Measurements from ENCODE around the gene MDM4.
"Not testable (repeated sequence)": the region's sequence is repeated elsewhere in the genome, so short reads cannot be mapped to it uniquely, and the experiment has no call there.

The MDM4 gene

GRCh38 chr1:204514828-204515227 lies 1.4 kb upstream of the MDM4 start:
- no peak for DNase-seq (ENCODE audit: low read depth)

GRCh38 chr1:204517382-204517781 lies 1.2 kb downstream of the MDM4 start:
- not testable (repeated sequence) for DNase-seq (ENCODE audit: low read depth)

GRCh38 chr1:204520834-204521709 lies 4.9 kb downstream of the MDM4 start:
- no peak for DNase-seq (ENCODE audit: low read depth)

GRCh38 chr1:204521941-204522521 lies 5.8 kb downstream of the MDM4 start:
- not testable (repeated sequence) for DNase-seq (ENCODE audit: low read depth)

- DNase-seq (ENCODE audit: low read depth): no peak
Measured at GRCh38 chr1:204523605-204524215, 7.5 kb downstream of the MDM4 start.

GRCh38 chr1:204524986-204525385 lies 8.8 kb downstream of the MDM4 start:
- DNase-seq (ENCODE audit: low read depth): no peak

GRCh38 chr1:204528241-204528640 lies 12.0 kb downstream of the MDM4 start:
- no peak for DNase-seq (ENCODE audit: low read depth)

GRCh38 chr1:204528677-204529076 lies 12.5 kb downstream of the MDM4 start:
- no peak for DNase-seq (ENCODE audit: low read depth)

- DNase-seq (ENCODE audit: low read depth): no peak
Measured at GRCh38 chr1:204529371-204529895, 13.2 kb downstream of the MDM4 start.

- DNase-seq (ENCODE audit: low read depth): no peak
Measured at GRCh38 chr1:204530932-204531331, 14.7 kb downstream of the MDM4 start.

GRCh38 chr1:204532832-204533231 lies 16.6 kb downstream of the MDM4 start:
- DNase-seq (ENCODE audit: low read depth): no peak

GRCh38 chr1:204541626-204542025 lies 25.4 kb downstream of the MDM4 start:
- no peak for DNase-seq (ENCODE audit: low read depth)

GRCh38 chr1:204544321-204544720 lies 28.1 kb downstream of the MDM4 start:
- DNase-seq (ENCODE audit: low read depth): no peak

- no peak for DNase-seq (ENCODE audit: low read depth)
Measured at GRCh38 chr1:204545202-204545601, 29.0 kb downstream of the MDM4 start.

- no peak for DNase-seq (ENCODE audit: low read depth)
Measured at GRCh38 chr1:204545881-204546280, 29.7 kb downstream of the MDM4 start.

GRCh38 chr1:204548265-204548664 lies 32.1 kb downstream of the MDM4 start:
- DNase-seq (ENCODE audit: low read depth): no peak

- no peak for DNase-seq (ENCODE audit: low read depth)
Measured at GRCh38 chr1:204549313-204549712, 33.1 kb downstream of the MDM4 start.

- DNase-seq (ENCODE audit: low read depth): no peak
Measured at GRCh38 chr1:204550926-204551325, 34.7 kb downstream of the MDM4 start.

GRCh38 chr1:204556458-204557052 lies 40.3 kb downstream of the MDM4 start:
- DNase-seq (ENCODE audit: low read depth): no peak

- DNase-seq (ENCODE audit: low read depth): no peak
Measured at GRCh38 chr1:204558467-204558866, 42.3 kb downstream of the MDM4 start.

- not testable (repeated sequence) for DNase-seq (ENCODE audit: low read depth)
Measured at GRCh38 chr1:204560002-204560401, 43.8 kb downstream of the MDM4 start.

- DNase-seq (ENCODE audit: low read depth): no peak
Measured at GRCh38 chr1:204560590-204561150, 44.5 kb downstream of the MDM4 start.
